Suprapubic skin (tissue), 4 donors: ENCODE results near the gene KCNH6. TPM values are rescaled to one million over a fixed set of nuclear protein-coding genes. Genes with fewer than 3 reads are reported as not detected.
A peak's percentile ranks its signal among the peaks of the same experiment; 100 is the strongest.

Experiments
- DNase-seq, 2 donors: peaks; one replicate each; pipeline ENCODE4 v3.0.0-alpha.2; 2019; ENCODE audit warnings: low spot score in 2 of 2
- H3K27ac ChIP-seq: fragments of 200-600 bp; sonication (generic); one replicate; pipeline ENCODE4 v1.5.1; 2019
- H3K27me3 ChIP-seq: fragments of 200-600 bp; sonication (generic); one replicate; pipeline ENCODE4 v1.5.1; 2019
- H3K36me3 ChIP-seq: fragments of 200-600 bp; sonication (generic); one replicate; pipeline ENCODE4 v1.5.1; 2019
- H3K4me1 ChIP-seq: fragments of 200-600 bp; sonication (generic); one replicate; pipeline ENCODE4 v1.5.1; 2019
- H3K4me3 ChIP-seq: fragments of 200-600 bp; sonication (generic); one replicate; pipeline ENCODE4 v1.5.1; 2019; ENCODE audit warnings: mild to moderate bottlenecking
- H3K9me3 ChIP-seq: fragments of 200-600 bp; sonication (generic); one replicate; pipeline ENCODE4 v1.5.1; 2019
- EP300 ChIP-seq: sonication (generic); formaldehyde crosslinking; IDR thresholded peaks from one replicate; pipeline ENCODE4 v1.6.1; 2017; ENCODE audit warnings: antibody characterized with exemption
- POLR2A ChIP-seq, 2 donors: fragments of 450-650 bp; IDR thresholded peaks; one replicate each; pipeline ENCODE4 v1.6.1; 2017; ENCODE audit warnings: antibody characterized with exemption in 2 of 2, mild to moderate bottlenecking in 2 of 2, moderate library complexity in 2 of 2
- POLR2AphosphoS5 ChIP-seq, 3 donors: sonication (generic); formaldehyde crosslinking; IDR thresholded peaks; one replicate each; pipeline ENCODE4 v1.6.1; 2017; ENCODE audit warnings: antibody characterized with exemption in 3 of 3
- WGBS: methylation state at CpG from one replicate; pipeline ENCODE4 v1.1.5; 2018; 5-methylcytosine and 5-hydroxymethylcytosine counted together
- total RNA-seq, 4 donors: library from RNA; depleted of rRNA; stranded (reverse); fragments of >200 nt; gene quantifications; one replicate each; pipeline ENCODE4 v1.1.0, GENCODE V29; 2016
- TF ChIP-seq, protein P1 (sequence below), 2 donors: fragments of 200-600 bp in 1 of 2; fragments of 450-650 bp in 1 of 2; sonication (generic) in 1 of 2; IDR thresholded peaks; one replicate each; pipeline ENCODE4 v1.5.1; 2016 to 2019; ENCODE audit warnings: antibody characterized with exemption in 2 of 2, mild to moderate bottlenecking in 1 of 2, moderate library complexity in 1 of 2

The KCNH6 gene
- total RNA-seq, 4 donors from 2014 or later: not detected

DNA sequence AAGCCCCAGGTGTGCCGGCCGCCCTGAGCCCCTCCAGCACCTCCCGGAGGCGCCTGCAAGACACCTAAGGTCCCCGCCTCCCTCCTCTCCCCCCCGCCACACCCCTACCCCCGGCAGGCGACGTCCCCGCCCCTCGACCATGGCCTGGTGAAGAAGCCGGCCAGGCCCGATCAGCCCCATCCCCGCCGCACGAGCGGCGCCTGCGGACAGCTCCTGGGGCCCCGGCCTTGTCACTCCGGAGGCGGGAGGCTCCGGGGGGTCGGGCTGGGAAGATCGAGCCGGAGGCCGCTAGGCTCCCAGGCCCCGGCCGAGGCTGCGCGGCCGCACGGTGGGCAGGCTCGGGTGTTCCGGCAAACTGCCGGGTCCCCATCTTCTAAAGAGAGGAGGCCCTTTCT, 46.7 kb upstream of the KCNH6 start:
- Histone ChIP-seq H3K4me3 (peak overlapping the region; percentile 64), H3K27me3 (peaks cover 22% of the 10 kb centered on the region), H3K9me3 (no peaks in the 10 kb centered on the region), H3K27ac (no peak overlapping the region), H3K4me1 (peaks cover 33% of the 10 kb centered on the region), H3K36me3 (no peaks in the 10 kb centered on the region)
- DNase-seq: no peak
- TF ChIP-seq, protein P1, sequence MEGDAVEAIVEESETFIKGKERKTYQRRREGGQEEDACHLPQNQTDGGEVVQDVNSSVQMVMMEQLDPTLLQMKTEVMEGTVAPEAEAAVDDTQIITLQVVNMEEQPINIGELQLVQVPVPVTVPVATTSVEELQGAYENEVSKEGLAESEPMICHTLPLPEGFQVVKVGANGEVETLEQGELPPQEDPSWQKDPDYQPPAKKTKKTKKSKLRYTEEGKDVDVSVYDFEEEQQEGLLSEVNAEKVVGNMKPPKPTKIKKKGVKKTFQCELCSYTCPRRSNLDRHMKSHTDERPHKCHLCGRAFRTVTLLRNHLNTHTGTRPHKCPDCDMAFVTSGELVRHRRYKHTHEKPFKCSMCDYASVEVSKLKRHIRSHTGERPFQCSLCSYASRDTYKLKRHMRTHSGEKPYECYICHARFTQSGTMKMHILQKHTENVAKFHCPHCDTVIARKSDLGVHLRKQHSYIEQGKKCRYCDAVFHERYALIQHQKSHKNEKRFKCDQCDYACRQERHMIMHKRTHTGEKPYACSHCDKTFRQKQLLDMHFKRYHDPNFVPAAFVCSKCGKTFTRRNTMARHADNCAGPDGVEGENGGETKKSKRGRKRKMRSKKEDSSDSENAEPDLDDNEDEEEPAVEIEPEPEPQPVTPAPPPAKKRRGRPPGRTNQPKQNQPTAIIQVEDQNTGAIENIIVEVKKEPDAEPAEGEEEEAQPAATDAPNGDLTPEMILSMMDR (IDR thresholded peaks at IDR 0.05): no peak
- TF ChIP-seq POLR2A (IDR thresholded peaks at IDR 0.05): no peak
- no peak for TF ChIP-seq EP300
- TF ChIP-seq POLR2AphosphoS5 (IDR thresholded peaks at IDR 0.05): no peak
- no CpG with 5 or more reads among the region's 36 CpGs for WGBS

DNA sequence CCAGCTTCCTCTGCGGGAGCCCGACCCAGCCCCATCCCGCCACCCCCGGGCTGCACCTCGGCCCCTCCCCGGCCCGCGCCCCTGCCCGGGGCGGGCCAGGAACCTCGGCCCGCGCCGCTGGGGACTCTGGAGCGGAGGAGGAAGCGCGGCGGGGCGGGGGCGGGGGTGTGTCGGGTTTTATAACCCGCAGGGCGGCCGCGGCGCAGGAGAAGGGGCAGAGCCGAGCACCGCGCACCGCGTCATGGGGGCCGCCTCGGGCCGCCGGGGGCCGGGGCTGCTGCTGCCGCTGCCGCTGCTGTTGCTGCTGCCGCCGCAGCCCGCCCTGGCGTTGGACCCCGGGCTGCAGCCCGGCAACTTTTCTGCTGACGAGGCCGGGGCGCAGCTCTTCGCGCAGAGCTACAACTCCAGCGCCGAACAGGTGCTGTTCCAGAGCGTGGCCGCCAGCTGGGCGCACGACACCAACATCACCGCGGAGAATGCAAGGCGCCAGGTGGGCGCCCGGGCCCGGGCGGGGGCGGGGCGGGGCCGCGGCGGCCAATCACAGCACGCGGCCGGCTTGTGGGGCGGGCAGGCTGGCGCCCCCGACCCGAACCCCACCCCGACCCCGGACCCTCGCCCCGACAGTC, 46.2 kb upstream of the KCNH6 start, which contains the start of gene ACE:
Gene ACE (plus strand): TSS at position 208 of the 626 bp plus-strand sequence. CDS start 34 bp downstream, at position 242.
- H3K4me3 ChIP-seq: peak within 1 kb of the TSS; percentile 64
- H3K27me3 ChIP-seq: peaks cover 22% of the 10 kb centered on the region
- DNase-seq: no peak
- H3K27ac ChIP-seq: no peak within 1 kb of the TSS
- H3K36me3 ChIP-seq: no peaks in the 10 kb centered on the region
- WGBS: 10% methylated on average over 2 of the region's 78 CpGs
- TF ChIP-seq POLR2AphosphoS5 (IDR thresholded peaks at IDR 0.05): no peak
- TF ChIP-seq, protein P1 (IDR thresholded peaks at IDR 0.05): no peak
- TF ChIP-seq POLR2A (IDR thresholded peaks at IDR 0.05): no peak
- no peak for TF ChIP-seq EP300
- H3K9me3 ChIP-seq: no peaks in the 10 kb centered on the region
- H3K4me1 ChIP-seq: peaks cover 33% of the 10 kb centered on the region

DNA sequence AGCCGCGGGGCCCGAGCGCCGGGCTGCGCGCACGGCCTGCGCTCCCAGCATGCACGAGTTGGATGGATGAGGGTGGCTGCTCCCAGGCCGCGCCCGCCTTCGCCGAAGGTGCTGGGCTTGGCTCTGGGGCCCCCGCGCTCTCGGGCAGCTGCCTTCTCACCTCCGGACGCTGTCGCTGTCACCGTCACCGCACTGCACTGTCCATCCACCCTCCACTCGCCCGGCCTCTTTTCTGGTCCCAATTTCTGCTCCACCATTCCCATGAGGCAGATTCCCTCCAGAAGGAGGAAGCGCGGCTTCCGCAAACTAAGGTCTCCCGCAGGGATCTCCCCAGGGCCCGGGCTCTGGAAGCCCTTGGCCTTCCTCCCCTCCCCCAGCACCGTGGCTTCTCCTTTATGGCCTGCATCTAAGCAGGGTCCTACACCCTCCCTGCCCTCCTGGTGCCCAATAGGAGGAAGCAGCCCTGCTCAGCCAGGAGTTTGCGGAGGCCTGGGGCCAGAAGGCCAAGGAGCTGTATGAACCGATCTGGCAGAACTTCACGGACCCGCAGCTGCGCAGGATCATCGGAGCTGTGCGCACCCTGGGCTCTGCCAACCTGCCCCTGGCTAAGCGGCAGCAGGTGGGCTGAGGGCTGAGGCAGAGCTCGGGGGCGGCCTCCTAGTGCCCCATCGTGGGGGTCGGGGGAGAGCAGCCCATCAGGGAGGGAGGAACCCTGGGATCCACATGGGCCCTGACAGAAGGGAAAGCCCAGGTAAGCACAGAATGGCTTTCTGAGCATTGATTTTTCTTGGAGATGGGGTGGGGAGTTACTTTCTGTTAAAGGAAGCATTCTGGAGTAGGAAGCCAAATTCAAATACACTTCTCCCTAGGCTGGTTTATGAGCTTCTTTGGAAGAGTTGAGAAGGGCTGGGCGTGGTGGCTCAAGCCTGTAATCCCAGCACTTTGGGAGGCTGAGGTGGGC, 45.4 kb upstream of the KCNH6 start:
- 11% methylated on average over 42 of the region's 44 CpGs for WGBS
- TF ChIP-seq POLR2AphosphoS5 (IDR thresholded peaks at IDR 0.05) (no peak), POLR2A (IDR thresholded peaks at IDR 0.05) (no peak), EP300 (no peak)
- TF ChIP-seq, protein P1 (IDR thresholded peaks at IDR 0.05): no peak
- Histone ChIP-seq H3K36me3 (no peaks in the 10 kb centered on the region), H3K9me3 (no peaks in the 10 kb centered on the region), H3K4me3 (peak overlapping the region; percentile 64), H3K27ac (no peak overlapping the region), H3K27me3 (peaks cover 22% of the 10 kb centered on the region), H3K4me1 (peaks cover 33% of the 10 kb centered on the region)
- no peak for DNase-seq

DNA sequence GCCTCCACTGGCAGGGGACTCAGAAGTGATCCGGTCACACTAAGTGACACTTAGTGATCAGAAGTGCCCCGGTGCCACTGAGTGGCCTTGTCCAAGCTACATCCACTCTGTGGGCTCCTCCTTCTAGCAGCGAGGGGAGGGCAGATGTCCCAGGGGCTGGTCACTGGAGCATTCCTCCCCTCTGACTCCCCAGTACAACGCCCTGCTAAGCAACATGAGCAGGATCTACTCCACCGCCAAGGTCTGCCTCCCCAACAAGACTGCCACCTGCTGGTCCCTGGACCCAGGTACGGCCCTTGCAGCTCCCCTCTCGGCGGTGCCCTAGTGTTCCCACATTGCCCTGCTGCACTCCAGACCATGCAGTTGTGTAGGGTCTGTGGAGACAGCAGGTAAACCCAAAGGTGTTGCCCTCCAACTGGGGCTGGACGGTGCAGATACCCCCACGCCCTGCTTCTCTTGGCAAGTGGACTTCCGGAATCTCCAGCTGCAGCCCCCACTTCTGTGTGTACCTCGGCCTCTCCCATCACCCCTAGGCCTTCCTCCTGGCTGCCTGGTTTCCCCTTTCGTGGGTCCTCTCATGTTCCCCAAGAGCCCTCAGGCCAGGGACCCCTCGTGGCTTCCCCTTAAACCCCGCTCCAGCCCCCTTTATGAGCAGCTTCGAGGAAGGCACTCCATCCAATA, 44.2 kb upstream of the KCNH6 start:
- Histone ChIP-seq H3K9me3 (no peaks in the 10 kb centered on the region), H3K27me3 (peaks cover 22% of the 10 kb centered on the region), H3K36me3 (no peaks in the 10 kb centered on the region), H3K4me3 (no peak overlapping the region), H3K27ac (no peak overlapping the region), H3K4me1 (peaks cover 33% of the 10 kb centered on the region)
- TF ChIP-seq EP300 (no peak), POLR2AphosphoS5 (IDR thresholded peaks at IDR 0.05) (peak in 1 of 3 donors; percentile 16)
- TF ChIP-seq, protein P1 (IDR thresholded peaks at IDR 0.05): peak; percentile 51 to 80
- WGBS: 70% methylated on average over 11 of the region's 16 CpGs
- DNase-seq: peak; percentile 90 to 91
